Measurements from ENCODE around the gene OR4K15.
A peak's percentile ranks its signal among the peaks of the same experiment; 100 is the strongest.
"Not testable (repeated sequence)": the region's sequence is repeated elsewhere in the genome, so short reads cannot be mapped to it uniquely, and the experiment has no call there.

The OR4K15 gene

GRCh38 chr14:19975291-19975690 lies at the start of gene OR4K15:
TSS of gene OR4K15 (plus strand) at chr14:19975591. CDS start at chr14:19975591, 0 bp downstream.
- no peak for DNase-seq

- DNase-seq: no peak
Observed at GRCh38 chr14:19930617-19931016, 44.8 kb upstream of the OR4K15 start, which contains the start of gene OR4K1. TSS of gene OR4K1 (plus strand) at chr14:19930917. CDS start at chr14:19935667, 4,750 bp downstream.

GRCh38 chr14:19941668-19942067 lies 33.7 kb upstream of the OR4K15 start:
- no peak for DNase-seq

- no peak for DNase-seq
Observed at GRCh38 chr14:19947413-19948090, 27.8 kb upstream of the OR4K15 start.

- no peak for DNase-seq
Observed at GRCh38 chr14:19949218-19949617, 26.2 kb upstream of the OR4K15 start.

GRCh38 chr14:19969735-19970134 lies 5.7 kb upstream of the OR4K15 start:
- not testable (repeated sequence) for DNase-seq

GRCh38 chr14:19974844-19975243 lies 547 bp upstream of the OR4K15 start:
- no peak for DNase-seq

GRCh38 chr14:19993438-19993837 lies 18.0 kb downstream of the OR4K15 start:
- DNase-seq: no peak

GRCh38 chr14:20001863-20002262 lies 26.5 kb downstream of the OR4K15 start, which contains the start of gene OR4Q2:
TSS of gene OR4Q2 (plus strand) at chr14:20002163.
- DNase-seq: no peak

- no peak for DNase-seq
Observed at GRCh38 chr14:20002319-20002718, 26.9 kb downstream of the OR4K15 start.

GRCh38 chr14:20008156-20008555 lies 32.8 kb downstream of the OR4K15 start:
- no peak for DNase-seq

GRCh38 chr14:20019257-20019865 lies 44.0 kb downstream of the OR4K15 start, which contains the start of gene OR4K14:
TSS of gene OR4K14 (minus strand) at chr14:20019307. CDS start at chr14:20015193, 4,114 bp downstream.
- peak; percentile 6 for DNase-seq

All from NCI-H69 (cell line).